B cell (primary cell): ENCODE measurements around the gene TMEM138.

ENCODE experiments used
- CTCF ChIP-seq: fragments of 200-600 bp; IDR thresholded peaks from one replicate; pipeline ENCODE4 v1.8.0; 2022; ENCODE audit warnings: antibody characterized with exemption, mild to moderate bottlenecking
- EZH2 ChIP-seq: IDR thresholded peaks from 2 replicates; pipeline ENCODE4 v1.6.1; 2012; ENCODE audit warnings: borderline replicate concordance, low read depth, mild to moderate bottlenecking, moderate library complexity, low read length; ENCODE audit not compliant: insufficient read depth, poor library complexity, severe bottlenecking

- TF ChIP-seq CTCF (no peak), EZH2 (no peak)
Observed at GRCh38 chr11:61354208-61354607, 8.0 kb upstream of the TMEM138 start.
